SU-DHL-6 (cell line): Measurements from ENCODE around the gene KCNE2.

Experiments
- EZH2phosphoT487 ChIP-seq: fragments of 200-600 bp; sonication (generic), shearing (Covaris generic); conservative IDR thresholded peaks from 2 replicates; pipeline ENCODE4 v1.6.1; 2018; ENCODE audit warnings: mild to moderate bottlenecking, antibody characterized with exemption, low read length, moderate library complexity, mixed read lengths
- TF ChIP-seq, protein P1 (sequence below): fragments of 200-600 bp; sonication (generic); IDR thresholded peaks from one replicate; pipeline ENCODE4 v1.5.1; 2017; ENCODE audit warnings: antibody characterized with exemption, mild to moderate bottlenecking, low read length, moderate library complexity; ENCODE audit not compliant: insufficient read depth, poor library complexity, severe bottlenecking

DNA sequence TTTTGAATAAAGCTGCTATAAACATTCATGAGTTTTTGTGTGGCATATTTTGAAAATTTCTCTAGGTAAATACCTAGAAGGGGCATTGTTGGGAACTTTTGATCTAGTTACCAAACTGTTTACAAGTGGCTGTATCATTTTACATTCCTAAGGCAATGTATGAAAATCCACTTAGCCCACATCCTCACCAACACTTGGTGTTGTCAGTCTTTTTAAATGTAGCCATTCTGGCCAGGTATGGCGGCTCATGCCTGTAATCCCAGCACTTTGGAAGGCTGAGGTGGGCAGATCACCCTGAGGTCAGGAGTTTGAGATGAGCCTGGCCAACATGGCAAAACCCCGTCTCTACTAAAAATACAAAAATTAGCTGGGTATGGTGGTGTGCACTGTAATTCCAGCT, 5.9 kb upstream of the KCNE2 start:
- TF ChIP-seq, protein P1, sequence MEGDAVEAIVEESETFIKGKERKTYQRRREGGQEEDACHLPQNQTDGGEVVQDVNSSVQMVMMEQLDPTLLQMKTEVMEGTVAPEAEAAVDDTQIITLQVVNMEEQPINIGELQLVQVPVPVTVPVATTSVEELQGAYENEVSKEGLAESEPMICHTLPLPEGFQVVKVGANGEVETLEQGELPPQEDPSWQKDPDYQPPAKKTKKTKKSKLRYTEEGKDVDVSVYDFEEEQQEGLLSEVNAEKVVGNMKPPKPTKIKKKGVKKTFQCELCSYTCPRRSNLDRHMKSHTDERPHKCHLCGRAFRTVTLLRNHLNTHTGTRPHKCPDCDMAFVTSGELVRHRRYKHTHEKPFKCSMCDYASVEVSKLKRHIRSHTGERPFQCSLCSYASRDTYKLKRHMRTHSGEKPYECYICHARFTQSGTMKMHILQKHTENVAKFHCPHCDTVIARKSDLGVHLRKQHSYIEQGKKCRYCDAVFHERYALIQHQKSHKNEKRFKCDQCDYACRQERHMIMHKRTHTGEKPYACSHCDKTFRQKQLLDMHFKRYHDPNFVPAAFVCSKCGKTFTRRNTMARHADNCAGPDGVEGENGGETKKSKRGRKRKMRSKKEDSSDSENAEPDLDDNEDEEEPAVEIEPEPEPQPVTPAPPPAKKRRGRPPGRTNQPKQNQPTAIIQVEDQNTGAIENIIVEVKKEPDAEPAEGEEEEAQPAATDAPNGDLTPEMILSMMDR = no peak
- TF ChIP-seq EZH2phosphoT487 = no peak
